ENCODE results near the gene SELENOH. TPM values are rescaled to one million over a fixed set of nuclear protein-coding genes. Genes with fewer than 3 reads are reported as not detected.

Gene SELENOH
- total and polyA plus RNA-seq, 9 of the 15 experiments (the other 6 are each of a cell fraction or from before 2014, with no cell fraction given), result 16.6 to 299 (median 118) TPM

DNA sequence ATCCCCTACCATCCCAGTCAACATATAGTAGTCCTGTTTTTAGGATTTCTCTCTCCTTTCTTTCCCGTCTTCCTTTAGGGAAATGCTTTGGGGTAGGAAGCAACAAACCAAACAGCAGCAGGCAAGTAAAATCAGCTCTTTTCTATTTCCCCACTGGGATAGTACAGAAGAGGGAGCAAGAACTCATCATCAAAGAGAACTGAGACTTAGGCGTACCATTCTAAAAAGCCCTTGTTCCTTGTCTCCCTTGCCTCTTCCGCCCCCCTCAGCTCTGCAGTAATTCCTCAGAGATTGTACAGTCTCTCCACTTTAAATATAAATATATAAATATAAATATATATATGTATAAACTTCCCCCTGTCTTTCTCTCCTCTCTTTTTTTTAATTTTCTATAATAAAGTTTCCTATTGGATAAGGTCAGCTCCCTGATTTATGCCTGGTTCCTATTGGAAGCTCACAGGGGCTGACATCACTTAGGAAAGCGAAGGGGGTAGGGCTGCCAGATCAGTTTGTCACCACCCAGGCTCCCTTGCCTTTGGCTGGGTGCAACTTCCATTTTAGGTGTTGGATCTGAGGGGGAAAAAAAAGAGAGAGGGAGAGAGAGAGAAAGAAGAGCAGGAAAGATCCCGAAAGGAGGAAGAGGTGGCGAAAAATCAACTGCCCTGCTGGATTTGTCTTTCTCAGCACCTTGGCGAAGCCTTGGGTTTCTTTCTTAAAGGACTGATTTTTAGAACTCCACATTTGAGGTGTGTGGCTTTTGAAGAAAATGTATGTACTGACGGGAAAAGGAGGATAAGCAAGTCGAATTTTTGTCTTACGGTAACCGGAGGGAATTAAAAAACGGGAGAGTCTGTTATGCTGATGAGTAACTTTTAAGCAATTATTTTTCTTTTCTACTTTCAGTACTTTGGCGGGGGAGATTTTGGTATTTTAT lies 20.3 kb downstream of the SELENOH start, which contains the start of gene CTNND1 (continued):
- TF ChIP-seq NCOR1 (IDR thresholded peaks at IDR 0.05) (no peak), ZBED1 (IDR thresholded peaks at IDR 0.05) (no peak), CEBPZ (IDR thresholded peaks at IDR 0.05; ENCODE audit: borderline replicate concordance, low read depth, low read length) (no peak), TEAD1 (CRISPR knock-in tag; IDR thresholded peaks at IDR 0.05) (no peak), ZBTB12 (CRISPR knock-in tag; IDR thresholded peaks at IDR 0.05) (peak; percentile 9; the same call in 1 of the 2 replicates), GABPA (tag; conservative IDR thresholded peaks at IDR 0.05; ENCODE audit: low read depth) (no peak; the same call in 1 of the 2 replicates), LCOR (CRISPR knock-in tag; IDR thresholded peaks at IDR 0.05) (0 out of 2 replicates have a peak, but pooled peaks have one; percentile 49), SRSF7 (optimal IDR thresholded peaks at IDR 0.05; ENCODE audit: low read depth, low read length) (no peak), PCBP2 (IDR thresholded peaks at IDR 0.05; ENCODE audit: low read depth, low read length, poor library complexity, severe bottlenecking) (no peak), ZNF668 (CRISPR knock-in tag; IDR thresholded peaks at IDR 0.05) (no peak), MEF2D (tag; conservative IDR thresholded peaks at IDR 0.05; ENCODE audit: low read depth) (0 out of 2 replicates have a peak, but pooled peaks have one; percentile 44), HNRNPL (IDR thresholded peaks at IDR 0.05; ENCODE audit: low read depth, low read length) (no peak), CLOCK (CRISPR knock-in tag; IDR thresholded peaks at IDR 0.05; ENCODE audit: borderline replicate concordance) (no peak), GTF2F1 (IDR thresholded peaks at IDR 0.05; ENCODE audit: low read depth, low read length) (no peak), MYBL2 (IDR thresholded peaks at IDR 0.05; ENCODE audit: low read depth) (peak; percentile 57; the same call in 1 of the 2 replicates), MYBL2 (CRISPR knock-in tag; IDR thresholded peaks at IDR 0.05; ENCODE audit: borderline replicate concordance) (no peak), SP2 (IDR thresholded peaks at IDR 0.05; ENCODE audit: extremely low read depth, low read depth, low read length, poor library complexity, severe bottlenecking) (no peak), CHD4 (IDR thresholded peaks at IDR 0.05; ENCODE audit: insufficient read depth, insufficient replicate concordance, low read depth, low read length, poor library complexity, severe bottlenecking) (no peak), ELF4 (CRISPR knock-in tag; IDR thresholded peaks at IDR 0.05) (no peak), ZBTB8A (IDR thresholded peaks at IDR 0.05; ENCODE audit: partially characterized antibody) (no peak)

Data from K562 (cell line).